ENCODE measurements around the gene SLC15A3.

- TF ChIP-seq CTCF (IDR thresholded peaks at IDR 0.05; ENCODE audit: low read depth, low read length), result peak; percentile 99
- no peak for TF ChIP-seq EZH2phosphoT487 (IDR thresholded peaks at IDR 0.05; ENCODE audit: low read depth)
Measured at GRCh38 chr11:60899046-60899936, 52.7 kb downstream of the SLC15A3 start.
